GM19463 (cell line): Measurements from ENCODE around the gene NEO1.

Experiments
- ATAC-seq: cut with Tn5 transposase; IDR thresholded peaks from one replicate; pipeline ENCODE4 v1.9.1; 2021; ENCODE audit warnings: mild to moderate bottlenecking, moderate library complexity; ENCODE audit not compliant: unreplicated experiment

NEO1 gene

GRCh38 chr15:73075160-73075859 is 23.0 kb downstream of the NEO1 start:
- no peak for ATAC-seq

GRCh38 chr15:73078291-73078690 is 26.0 kb downstream of the NEO1 start:
- ATAC-seq: no peak

DNA sequence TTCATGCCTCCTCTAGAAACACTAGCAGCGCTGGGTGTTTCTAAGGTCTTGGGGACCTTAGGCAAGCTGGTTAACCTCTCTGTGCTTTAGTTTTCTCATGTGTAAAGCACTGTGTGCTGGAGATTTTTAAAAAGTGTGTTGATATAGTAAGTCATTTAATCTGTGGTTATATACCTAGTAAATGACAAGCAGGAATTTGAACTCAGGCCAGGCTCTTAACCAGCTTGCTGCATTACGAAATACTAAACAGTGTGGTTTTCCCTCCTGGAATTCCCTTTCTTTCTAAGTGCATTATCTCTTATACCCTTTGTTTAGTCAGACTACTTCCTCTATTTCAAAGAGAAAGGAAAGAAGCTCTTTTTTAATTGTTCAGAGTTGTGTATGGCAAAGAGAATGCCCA is 26.5 kb downstream of the NEO1 start:
- ATAC-seq: no peak

- ATAC-seq: no peak
Measured at GRCh38 chr15:73079565-73079964, 27.3 kb downstream of the NEO1 start.

DNA sequence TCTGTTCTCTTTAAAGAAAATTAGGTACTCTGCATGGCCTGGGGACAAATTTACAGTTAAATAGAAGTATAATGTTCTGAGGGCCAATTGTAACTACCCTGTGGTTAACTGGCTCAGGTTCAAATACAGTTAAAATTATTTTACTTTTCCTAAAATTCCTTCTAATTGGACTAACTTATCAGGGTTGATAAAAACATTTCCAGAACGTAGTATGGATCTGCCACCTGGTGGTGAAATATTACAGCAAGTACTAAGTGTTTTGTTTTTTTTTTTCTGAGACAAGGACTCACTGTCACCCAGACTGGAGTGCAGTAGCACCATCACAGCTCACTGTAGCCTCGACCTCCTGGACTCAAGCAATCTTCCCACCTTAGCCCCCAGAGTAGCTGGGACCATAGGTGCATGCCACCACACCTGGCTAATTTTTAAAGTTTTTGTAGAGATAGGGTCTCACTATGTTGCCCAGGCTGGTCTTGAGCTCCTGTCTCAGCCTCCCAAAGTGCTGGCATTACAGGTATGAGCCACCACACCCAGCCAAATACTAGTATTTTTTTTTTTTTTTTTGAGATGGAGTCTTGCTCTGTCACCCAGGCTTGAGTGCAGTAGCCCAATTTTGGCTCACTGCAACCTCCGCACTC is 29.2 kb downstream of the NEO1 start:
- ATAC-seq: no peak

GRCh38 chr15:73082812-73083211 is 30.5 kb downstream of the NEO1 start:
- no peak for ATAC-seq

- ATAC-seq: no peak
Measured at GRCh38 chr15:73087098-73087497, 34.8 kb downstream of the NEO1 start.

DNA sequence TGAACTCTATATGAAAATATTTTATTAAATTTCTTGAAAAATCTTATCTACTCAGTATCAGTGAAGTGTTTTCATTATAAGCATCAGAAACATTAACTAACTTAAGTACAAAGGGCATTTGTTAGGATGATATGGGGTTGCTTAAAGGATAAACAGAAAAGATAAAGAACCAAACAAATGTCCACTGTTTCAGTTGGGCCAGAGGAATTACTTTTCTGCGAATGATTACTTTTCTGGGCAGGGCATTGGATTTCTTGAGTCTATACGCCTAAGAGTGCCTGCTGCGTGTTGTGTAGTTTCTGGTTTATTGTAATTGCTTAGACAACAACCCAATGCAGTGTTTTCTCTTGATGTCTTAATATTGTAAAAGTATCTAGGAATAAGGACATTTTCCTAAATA is 52.8 kb downstream of the NEO1 start:
- ATAC-seq: no peak

DNA sequence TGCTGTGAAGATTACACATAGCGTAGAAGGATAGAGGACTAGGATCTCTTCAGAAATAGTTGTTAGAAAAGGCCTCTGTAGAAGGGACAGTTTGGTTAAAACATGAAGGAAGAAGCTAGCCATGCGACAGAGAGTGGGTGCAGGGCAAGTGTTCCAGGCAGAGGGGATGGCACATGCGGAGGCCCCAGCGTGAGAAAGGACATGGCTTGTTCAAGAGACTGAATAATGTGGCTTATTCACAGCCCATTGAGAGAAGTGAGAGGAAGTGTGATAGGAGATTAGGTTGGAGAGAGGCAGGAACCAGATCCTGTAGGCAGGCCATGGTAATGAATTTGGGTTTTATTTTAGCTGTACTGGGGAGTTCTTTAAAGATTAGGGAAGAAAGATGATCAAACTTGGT is 56.4 kb downstream of the NEO1 start:
- ATAC-seq: no peak

- ATAC-seq: no peak
Measured at GRCh38 chr15:73109765-73110164, 57.5 kb downstream of the NEO1 start.

GRCh38 chr15:73110201-73110600 is 57.9 kb downstream of the NEO1 start:
- no peak for ATAC-seq

- no peak for ATAC-seq
Measured at GRCh38 chr15:73114064-73114463, 61.8 kb downstream of the NEO1 start.

- ATAC-seq: no peak
Measured at GRCh38 chr15:73116164-73116563, 63.9 kb downstream of the NEO1 start.

- no peak for ATAC-seq
Measured at GRCh38 chr15:73118055-73118454, 65.8 kb downstream of the NEO1 start.

DNA sequence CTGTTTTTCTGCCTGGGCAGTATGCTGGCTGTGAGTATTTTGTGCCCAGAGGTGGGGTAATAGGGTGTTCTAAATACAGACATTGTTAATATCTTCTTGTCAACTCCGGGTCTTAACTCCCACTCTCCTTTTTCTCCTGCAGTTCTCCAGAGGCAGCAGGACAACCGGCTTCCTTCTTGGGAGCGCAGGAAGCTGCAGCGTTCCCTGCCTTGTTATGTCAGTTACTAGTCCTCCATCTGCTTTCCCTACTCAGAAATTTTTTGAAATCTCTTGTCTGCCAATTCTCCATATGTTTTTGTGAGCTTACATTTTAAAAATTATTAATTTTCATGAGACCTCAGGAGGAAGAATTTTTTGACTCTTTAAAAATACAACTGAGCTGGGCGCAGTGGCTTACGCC is 67.2 kb downstream of the NEO1 start:
- no peak for ATAC-seq

GRCh38 chr15:73120269-73120668 is 68.0 kb downstream of the NEO1 start:
- no peak for ATAC-seq

DNA sequence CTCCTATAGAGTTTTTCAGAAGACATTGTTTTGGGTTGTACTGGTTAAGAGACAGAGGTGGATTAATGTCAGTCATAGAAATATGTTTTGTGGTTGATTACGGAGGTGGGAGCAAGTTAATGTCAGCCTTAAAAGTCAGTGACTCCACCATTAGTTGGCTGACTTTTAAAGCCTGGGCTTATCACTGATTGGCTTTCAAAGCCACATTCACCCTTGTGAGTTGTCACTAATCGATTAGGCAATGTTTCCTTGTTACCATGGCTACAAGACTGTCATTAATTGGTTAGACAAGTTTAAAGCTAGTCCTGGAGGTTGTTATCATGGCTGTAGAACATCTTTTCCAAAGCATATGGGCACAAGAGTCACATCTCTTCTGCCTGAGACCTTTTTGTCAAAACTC is 73.0 kb downstream of the NEO1 start:
- ATAC-seq: no peak

DNA sequence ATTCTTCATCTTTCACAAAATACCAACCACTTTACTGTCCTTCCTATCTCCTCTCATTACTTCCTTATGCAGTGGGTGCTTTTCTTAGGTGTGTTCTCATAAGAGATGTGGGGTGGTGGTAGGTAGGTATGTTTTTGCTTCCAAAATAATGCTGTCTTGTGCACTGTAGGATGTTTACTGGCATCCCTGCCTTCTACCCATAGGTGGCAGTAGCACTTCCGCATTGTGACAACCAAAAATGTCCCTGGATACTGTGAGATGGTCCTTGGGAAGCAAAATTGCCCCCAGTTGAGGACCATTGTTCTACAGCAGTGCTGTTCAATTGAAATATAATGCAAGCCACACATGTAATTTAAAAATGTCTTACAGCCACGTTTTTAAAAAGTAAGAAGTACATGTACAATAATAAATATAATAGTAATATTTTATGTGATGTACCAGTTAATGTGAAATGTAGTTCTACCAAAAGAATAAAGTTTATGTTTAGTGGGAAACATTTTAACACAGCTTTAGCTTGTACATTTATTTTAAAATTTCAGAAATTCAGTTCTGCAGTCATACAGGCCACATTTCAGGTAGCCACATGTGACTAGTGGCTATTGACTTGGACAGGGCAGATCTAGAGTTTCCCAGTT is 75.2 kb downstream of the NEO1 start:
- no peak for ATAC-seq

GRCh38 chr15:73130830-73131229 is 78.6 kb downstream of the NEO1 start:
- ATAC-seq: no peak

- ATAC-seq: no peak
Measured at GRCh38 chr15:73134196-73134595, 81.9 kb downstream of the NEO1 start.

GRCh38 chr15:73139041-73139743 is 86.9 kb downstream of the NEO1 start:
- ATAC-seq: no peak
